HepG2 (cell line): ENCODE results near the gene MEMO1. TPM values are rescaled to one million over a fixed set of nuclear protein-coding genes. Genes with fewer than 3 reads are reported as not detected.

ENCODE experiments used
- ATAC-seq: fragments of 200-7000 bp; cut with Tn5 transposase; 3 replicates; pipeline ENCODE4 v1.9.1; 2020; ENCODE audit warnings: mild to moderate bottlenecking, moderate library complexity
- BruUV-seq: library from RNA; stranded (reverse); fragments of 400-500 nt; replicated peaks from 2 replicates; lab custom pipeline; 2021; lab: Mats Ljungman, UMichigan
- CTCF ChIA-PET: fragments of 300-600 bp; formaldehyde crosslinking; extraction: SDS; loops from one replicate; lab custom pipeline; 2021; ENCODE audit warnings: low total read pairs, inconsistent platforms, low intra/inter-chr PET ratio; lab: Yijun Ruan, JAX
- POLR2A ChIA-PET: fragments of 350-600 bp; sonication (Branson Sonifier 250); formaldehyde crosslinking; loops from one replicate; lab custom pipeline; 2020; ENCODE audit warnings: antibody characterized with exemption, inconsistent platforms; lab: Yijun Ruan, JAX
- DNase-seq: peaks from one replicate; pipeline ENCODE4 v3.0.0-alpha.2; 2015; ENCODE audit warnings: low spot score
- FAIRE-seq: peaks from 3 replicates; lab custom pipeline; 2011; peaks lifted over from hg19 to GRCh38; lab: Jason Lieb, UNC
- H2AFZ ChIP-seq: one replicate; pipeline ENCODE4 v1.6.1; 2011; ENCODE audit warnings: low read length, inconsistent platforms
- H3K27ac ChIP-seq: fragments of 300-600 bp; 3 replicates; pipeline ENCODE4 v1.8.0; 2011; ENCODE audit warnings: mixed run types, mild to moderate bottlenecking, mixed read lengths, low read length, inconsistent platforms; ENCODE audit not compliant: insufficient read depth; ENCODE audit errors: extremely low read length
- H3K27me3 ChIP-seq, 2 experiments: fragments of 200-600 bp in 1 of 2; 2 replicates in 1 of 2; 3 replicates in 1 of 2; pipeline versions ENCODE4 v1.6.0 to v1.8.0; 2011; ENCODE audit warnings: low read length in 2 of 2, mild to moderate bottlenecking in 2 of 2, moderate library complexity in 2 of 2, inconsistent platforms in 1 of 2; ENCODE audit not compliant: insufficient read depth in 2 of 2, control insufficient read depth in 1 of 2
- H3K36me3 ChIP-seq, 2 experiments: fragments of 200-600 bp in 1 of 2; replicated peaks in 1 of 2; 2 replicates in 1 of 2; 3 replicates in 1 of 2; pipeline versions ENCODE4 v1.5.1 to v1.8.0; 2011; ENCODE audit warnings: low read length in 2 of 2, inconsistent platforms in 1 of 2; ENCODE audit not compliant: insufficient read depth in 2 of 2, control insufficient read depth in 1 of 2
- H3K4me1 ChIP-seq: 2 replicates; pipeline ENCODE4 v1.5.1; 2012; ENCODE audit warnings: low read length, inconsistent platforms; ENCODE audit not compliant: insufficient read depth
- H3K4me2 ChIP-seq: 2 replicates; pipeline ENCODE4 v1.6.0; 2011; ENCODE audit warnings: low read depth, low read length, inconsistent platforms
- H3K4me3 ChIP-seq, 3 experiments: fragments of 200-600 bp in 1 of 3; sonication (generic), shearing (Covaris generic) in 1 of 3; replicated peaks in 1 of 3; 2 replicates each; pipeline ENCODE4 v1.5.1; 2011 to 2016; ENCODE audit warnings: low read length in 3 of 3, inconsistent platforms in 2 of 3, low read depth in 2 of 3, mild to moderate bottlenecking in 2 of 3, control low read depth in 1 of 3, mixed read lengths in 1 of 3; ENCODE audit not compliant: insufficient read depth in 1 of 3
- H3K79me2 ChIP-seq: one replicate; pipeline ENCODE4 v1.6.1; 2011; ENCODE audit warnings: low read length, inconsistent platforms; ENCODE audit not compliant: insufficient read depth
- H3K9ac ChIP-seq: 2 replicates; pipeline ENCODE4 v1.6.0; 2011; ENCODE audit warnings: mild to moderate bottlenecking, low read depth, low read length, inconsistent platforms; ENCODE audit not compliant: insufficient read depth
- H3K9me3 ChIP-seq: 2 replicates; pipeline ENCODE4 v1.5.1; 2012; ENCODE audit warnings: mild to moderate bottlenecking, low read length
- H4K20me1 ChIP-seq: 2 replicates; pipeline ENCODE4 v1.6.0; 2011; ENCODE audit warnings: inconsistent platforms, mild to moderate bottlenecking, low read length, moderate library complexity; ENCODE audit not compliant: insufficient read depth
- GABPB1 ChIP-seq: IDR thresholded peaks from 2 replicates; pipeline ENCODE4 v1.6.1; 2016; ENCODE audit warnings: mild to moderate bottlenecking, missing genetic modification reagents, moderate library complexity, missing compliant biosample characterization
- GATAD2A ChIP-seq: IDR thresholded peaks from 2 replicates; pipeline ENCODE4 v1.6.1; 2016
- TCF12 ChIP-seq, 2 experiments: fragments of 450-650 bp in 1 of 2; sonication (generic) in 1 of 2; formaldehyde crosslinking in 1 of 2; IDR thresholded peaks; 2 replicates each; pipeline versions ENCODE4 v1.6.1 to v1.8.0; 2017 to 2022; ENCODE audit warnings: antibody characterized with exemption in 1 of 2, mild to moderate bottlenecking in 1 of 2, missing genetic modification reagents in 1 of 2, moderate library complexity in 1 of 2
- THAP11 ChIP-seq: IDR thresholded peaks from 2 replicates; pipeline ENCODE4 v1.6.1; 2016; ENCODE audit warnings: missing biosample characterization, missing genetic modification reagents
- U2AF2 ChIP-seq: fragments of 200-400 bp; formaldehyde crosslinking; IDR thresholded peaks from 2 replicates; pipeline ENCODE4 v1.6.1; 2017; ENCODE audit warnings: low read depth, mild to moderate bottlenecking, low read length
- XRCC5 ChIP-seq: fragments of 200-400 bp; formaldehyde crosslinking; optimal IDR thresholded peaks from 2 replicates; pipeline ENCODE3; 2017; ENCODE audit warnings: mild to moderate bottlenecking, low read length
- ZNF766 ChIP-seq: sonication (generic); formaldehyde crosslinking; IDR thresholded peaks from 2 replicates; pipeline ENCODE4 v1.5.0; 2020; ENCODE audit warnings: missing genetic modification reagents, borderline replicate concordance
- WGBS: methylation state at CpG from one replicate; pipeline ENCODE4 v1.1.6; 2017; ENCODE audit warnings: low lambda C conversion rate; 5-methylcytosine and 5-hydroxymethylcytosine counted together
- in situ Hi-C: cut with HindIII; loops from 2 replicates; pipeline ENCODE4 v1.10.0; 2017; ENCODE audit warnings: low pct_unique_long_range_greater_than_20kb; ENCODE audit not compliant: extremely low pct_ligation_motif_present
- intact Hi-C: fragments of 100-400 bp; cut with micrococcal nuclease; formaldehyde crosslinking; loops from one replicate; pipeline ENCODE4 v1.10.0; 2022; ENCODE audit not compliant: unreplicated experiment
- polyA plus RNA-seq, 8 experiments: library from polyadenylated mRNA; depleted of rRNA in 3 of 8; stranded (reverse) in 7 of 8; unstranded in 1 of 8; fragments of >200 nt; fragmentation: Illumina TruSeq in 4 of 8; extraction: Trizol in 4 of 8; gene quantifications; 2 replicates each; pipeline versions ENCODE4 v1.2.1 to v1.2.3, GENCODE V29; 2011 to 2016; ENCODE audit warnings: low read depth in 4 of 8, missing spikeins in 1 of 8, mixed read lengths in 1 of 8; ENCODE audit not compliant: insufficient read depth in 1 of 8
- total RNA-seq, 5 experiments: library from RNA; depleted of rRNA; stranded (reverse); fragments of >200 nt; fragmentation: Illumina TruSeq; extraction: Trizol; gene quantifications; 2 replicates each; pipeline ENCODE4 v1.2.3, GENCODE V29; 2016; ENCODE audit warnings: low read depth in 1 of 5
- TF ChIP-seq, protein P1 (sequence below): sonication (generic); formaldehyde crosslinking; IDR thresholded peaks from 2 replicates; pipeline ENCODE4 v1.4.0; 2020; ENCODE audit warnings: low read depth, mild to moderate bottlenecking, missing genetic modification reagents
- TF ChIP-seq, protein P2 (sequence below): sonication (generic); formaldehyde crosslinking; IDR thresholded peaks from 2 replicates; pipeline ENCODE4 v1.9.0; 2021; ENCODE audit warnings: missing genetic modification reagents, mild to moderate bottlenecking, borderline replicate concordance

Gene MEMO1
- total and polyA plus RNA-seq, 2 of the 13 experiments (the other 11 are each of a cell fraction or from before 2014, with no cell fraction given) = 69.8 to 81.6 TPM

DNA sequence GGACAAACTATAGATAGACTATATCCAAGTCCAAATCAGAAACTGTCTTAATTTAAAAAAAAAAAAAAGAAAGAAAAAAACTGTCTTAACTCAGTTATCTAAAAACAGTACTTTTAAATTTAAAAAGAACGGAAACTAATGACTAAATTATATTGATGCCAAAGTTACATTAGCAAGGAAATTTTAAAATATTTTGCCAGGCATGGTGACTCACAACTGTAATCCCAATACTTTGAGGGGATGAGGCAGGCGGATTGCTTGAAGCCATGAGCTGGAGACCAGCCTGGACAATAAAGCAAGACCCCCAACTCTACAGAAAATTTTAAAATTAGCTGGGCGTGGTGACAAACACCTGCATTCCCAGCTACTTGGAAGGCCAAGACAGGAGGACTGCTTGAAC, 30.9 kb downstream of the MEMO1 start:
- Histone ChIP-seq H3K4me3 (no peak overlapping the region), H3K4me1 (peaks cover 12% of the 10 kb centered on the region), H2AFZ (no peak overlapping the region), H3K27ac (no peak overlapping the region)
- no peak for ATAC-seq
- no TSS peak for BruUV-seq
- WGBS = 98% methylated on average over 3 of the region's 3 CpGs
- no peak for FAIRE-seq
- TF ChIP-seq XRCC5 (no peak), THAP11 (no peak), TCF12 (IDR thresholded peaks at IDR 0.05) (no peak), TCF12 (CRISPR knock-in tag; IDR thresholded peaks at IDR 0.05) (no peak)
- TF ChIP-seq, all 625 proteins: peak for 0
- peaks cover 0 to 11% of the 10 kb centered on the region in 2 experiments; a peak in 2 of 5 replicates for H3K36me3 ChIP-seq
- H3K79me2 ChIP-seq = peaks cover 85% of the 10 kb centered on the region
- no peaks in the 10 kb centered on the region for H3K27me3 ChIP-seq
- no peak overlapping the region for H3K4me2 ChIP-seq
- DNase-seq = no peak
- no peak overlapping the region for H3K9ac ChIP-seq
- intact Hi-C loops (no loop called here), in situ Hi-C loops (no loop called here)
- ChIA-PET POLR2A (no interaction called here), CTCF (no interaction called here)
- no peaks in the 10 kb centered on the region for H3K9me3 ChIP-seq
- H4K20me1 ChIP-seq = no peaks in the 10 kb centered on the region

DNA sequence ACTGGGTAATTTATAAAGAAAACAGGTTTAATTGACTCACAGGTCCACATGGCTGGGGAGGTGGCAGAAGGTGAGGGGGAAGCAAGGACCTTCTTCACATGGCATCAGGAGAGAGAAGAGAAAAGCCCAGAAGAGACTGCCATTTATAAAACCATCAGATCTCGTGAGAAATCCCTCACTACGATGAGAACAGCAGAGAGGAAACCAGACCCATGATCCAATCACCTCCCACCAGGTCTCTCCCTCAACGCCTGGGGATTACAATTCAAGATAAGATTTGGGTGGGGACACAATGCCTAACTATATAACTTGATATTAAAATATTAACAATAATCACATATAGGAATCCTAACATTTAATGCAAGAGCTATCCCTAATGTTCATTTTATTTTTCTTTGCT, 31.8 kb downstream of the MEMO1 start:
- Histone ChIP-seq H3K4me1 (peaks cover 12% of the 10 kb centered on the region), H3K79me2 (peaks cover 85% of the 10 kb centered on the region), H4K20me1 (peaks cover 3% of the 10 kb centered on the region; the same call in 1 of the 2 replicates), H3K27ac (no peak overlapping the region), H3K27me3 (no peaks in the 10 kb centered on the region; a peak in 1 of 5 replicates), H3K9me3 (no peaks in the 10 kb centered on the region), H3K9ac (no peak overlapping the region), H3K4me3 (no peak overlapping the region), H2AFZ (no peak overlapping the region), H3K36me3 (peaks cover 0 to 8% of the 10 kb centered on the region in 2 experiments; a peak in 2 of 5 replicates), H3K4me2 (no peak overlapping the region)
- in situ Hi-C loops (no loop called here), intact Hi-C loops (no loop called here)
- no TSS peak for BruUV-seq
- ChIA-PET CTCF (no interaction called here), POLR2A (no interaction called here)
- FAIRE-seq (no peak), DNase-seq (no peak), ATAC-seq (no peak)
- no peak for TF ChIP-seq GATAD2A (CRISPR knock-in tag)
- TF ChIP-seq, protein P1, sequence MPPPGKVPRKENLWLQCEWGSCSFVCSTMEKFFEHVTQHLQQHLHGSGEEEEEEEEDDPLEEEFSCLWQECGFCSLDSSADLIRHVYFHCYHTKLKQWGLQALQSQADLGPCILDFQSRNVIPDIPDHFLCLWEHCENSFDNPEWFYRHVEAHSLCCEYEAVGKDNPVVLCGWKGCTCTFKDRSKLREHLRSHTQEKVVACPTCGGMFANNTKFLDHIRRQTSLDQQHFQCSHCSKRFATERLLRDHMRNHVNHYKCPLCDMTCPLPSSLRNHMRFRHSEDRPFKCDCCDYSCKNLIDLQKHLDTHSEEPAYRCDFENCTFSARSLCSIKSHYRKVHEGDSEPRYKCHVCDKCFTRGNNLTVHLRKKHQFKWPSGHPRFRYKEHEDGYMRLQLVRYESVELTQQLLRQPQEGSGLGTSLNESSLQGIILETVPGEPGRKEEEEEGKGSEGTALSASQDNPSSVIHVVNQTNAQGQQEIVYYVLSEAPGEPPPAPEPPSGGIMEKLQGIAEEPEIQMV (CRISPR knock-in tag) = no peak
- TF ChIP-seq GABPB1 (CRISPR knock-in tag) = no peak
- TF ChIP-seq U2AF2 = no peak
- TF ChIP-seq, protein P2, sequence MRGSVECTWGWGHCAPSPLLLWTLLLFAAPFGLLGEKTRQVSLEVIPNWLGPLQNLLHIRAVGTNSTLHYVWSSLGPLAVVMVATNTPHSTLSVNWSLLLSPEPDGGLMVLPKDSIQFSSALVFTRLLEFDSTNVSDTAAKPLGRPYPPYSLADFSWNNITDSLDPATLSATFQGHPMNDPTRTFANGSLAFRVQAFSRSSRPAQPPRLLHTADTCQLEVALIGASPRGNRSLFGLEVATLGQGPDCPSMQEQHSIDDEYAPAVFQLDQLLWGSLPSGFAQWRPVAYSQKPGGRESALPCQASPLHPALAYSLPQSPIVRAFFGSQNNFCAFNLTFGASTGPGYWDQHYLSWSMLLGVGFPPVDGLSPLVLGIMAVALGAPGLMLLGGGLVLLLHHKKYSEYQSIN (CRISPR knock-in tag) = no peak
- TF ChIP-seq ZNF766 (CRISPR knock-in tag) = no peak
- 92% methylated on average over 3 of the region's 3 CpGs for WGBS
